GM19397 (cell line): ENCODE results near the gene EEF1AKMT3.
"Not testable (repeated sequence)": the region's sequence is repeated elsewhere in the genome, so short reads cannot be mapped to it uniquely, and the experiment has no call there.

Source experiments
- ATAC-seq: cut with Tn5 transposase; IDR thresholded peaks from one replicate; pipeline ENCODE4 v1.9.1; 2021; ENCODE audit warnings: mild to moderate bottlenecking, moderate library complexity; ENCODE audit not compliant: unreplicated experiment

EEF1AKMT3 gene

GRCh38 chr12:57764662-57765002 lies 7.8 kb upstream of the EEF1AKMT3 start:
- peak; percentile 11 for ATAC-seq

- peak; percentile 64 for ATAC-seq
These were observed 7.3 kb upstream of the EEF1AKMT3 start for GRCh38 chr12:57765003-57765697.

GRCh38 chr12:57765698-57766463 lies 6.5 kb upstream of the EEF1AKMT3 start:
- ATAC-seq = no peak

GRCh38 chr12:57766464-57767304 lies 5.7 kb upstream of the EEF1AKMT3 start, which contains the start of gene CYP27B1:
TSS of gene CYP27B1 (minus strand) at chr12:57767078. CDS start at chr12:57767041, 37 bp downstream.
- ATAC-seq = no peak

- ATAC-seq = no peak
These were observed 5.1 kb upstream of the EEF1AKMT3 start for GRCh38 chr12:57767305-57767698.

- no peak for ATAC-seq
These were observed 4.5 kb upstream of the EEF1AKMT3 start for GRCh38 chr12:57767876-57768275.

- no peak for ATAC-seq
These were observed 2.8 kb upstream of the EEF1AKMT3 start for GRCh38 chr12:57769594-57769993.

- no peak for ATAC-seq
These were observed 1.7 kb upstream of the EEF1AKMT3 start for GRCh38 chr12:57770734-57771133.

GRCh38 chr12:57771236-57771872 lies 1.1 kb upstream of the EEF1AKMT3 start:
- peak; percentile 69 for ATAC-seq

- ATAC-seq = peak; percentile 75
These were observed 463 bp upstream of the EEF1AKMT3 start, which contains the start of gene METTL1 for GRCh38 chr12:57771873-57772428. TSS of gene METTL1 (minus strand) at chr12:57772105. CDS start at chr12:57772083, 22 bp downstream.

GRCh38 chr12:57774634-57775033 lies 2.2 kb downstream of the EEF1AKMT3 start:
- ATAC-seq = not testable (repeated sequence)

GRCh38 chr12:57775044-57775443 lies 2.6 kb downstream of the EEF1AKMT3 start:
- no peak for ATAC-seq

- no peak for ATAC-seq
These were observed 3.3 kb downstream of the EEF1AKMT3 start for GRCh38 chr12:57775563-57776246.

GRCh38 chr12:57776247-57776587 lies 3.8 kb downstream of the EEF1AKMT3 start:
- no peak for ATAC-seq

- no peak for ATAC-seq
These were observed 5.0 kb downstream of the EEF1AKMT3 start for GRCh38 chr12:57777367-57777766.

- ATAC-seq = no peak
These were observed 5.5 kb downstream of the EEF1AKMT3 start for GRCh38 chr12:57777911-57778310.

- ATAC-seq = no peak
These were observed 7.3 kb downstream of the EEF1AKMT3 start for GRCh38 chr12:57779736-57780135.

- ATAC-seq = no peak
These were observed 8.0 kb downstream of the EEF1AKMT3 start for GRCh38 chr12:57780284-57780897.

- no peak for ATAC-seq
These were observed 8.8 kb downstream of the EEF1AKMT3 start for GRCh38 chr12:57781244-57781643.

GRCh38 chr12:57781801-57782200 lies 9.4 kb downstream of the EEF1AKMT3 start:
- ATAC-seq = no peak
